H1 (cell line): ENCODE results near the gene RPTOR. TPM values are rescaled to one million over a fixed set of nuclear protein-coding genes. Genes with fewer than 3 reads are reported as not detected.

Experiments used
- CTCF ChIA-PET: fragments of 300-600 bp; sonication (Branson Sonifier 250); formaldehyde crosslinking; loops from one replicate; lab custom pipeline; 2021; ENCODE audit not compliant: partially characterized antibody; lab: Charles Lee
- POLR2A ChIA-PET: fragments of 300-600 bp; sonication (Branson Sonifier 250); formaldehyde crosslinking; loops from one replicate; lab custom pipeline; 2021; ENCODE audit warnings: inconsistent platforms; ENCODE audit not compliant: partially characterized antibody; lab: Charles Lee
- DNase-seq, 2 experiments: peaks; one replicate each; pipeline versions ENCODE4 v3.0.0 to v3.0.0-alpha.2; 2010 to 2022; ENCODE audit warnings: low spot score in 2 of 2, low read depth in 1 of 2, mixed read lengths in 1 of 2
- FAIRE-seq: peaks from 2 replicates; lab custom pipeline; 2011; peaks lifted over from hg19 to GRCh38; lab: Jason Lieb, UNC
- H2AFZ ChIP-seq: 2 replicates; pipeline ENCODE4 v1.8.1; 2012; ENCODE audit warnings: low read length, inconsistent platforms
- H2AK5ac ChIP-seq: 2 replicates; pipeline ENCODE4 v1.6.1; 2013; ENCODE audit warnings: low read depth, low read length
- H2BK120ac ChIP-seq: replicated peaks from 2 replicates; pipeline ENCODE3; 2013; ENCODE audit warnings: low read depth, low read length, inconsistent platforms
- H2BK12ac ChIP-seq: 2 replicates; pipeline ENCODE4 v1.6.1; 2013; ENCODE audit warnings: low read depth, low read length
- H2BK15ac ChIP-seq: 2 replicates; pipeline ENCODE4 v1.6.1; 2013; ENCODE audit warnings: low read length
- H2BK20ac ChIP-seq: 2 replicates; pipeline ENCODE4 v1.6.1; 2013; ENCODE audit warnings: low read length
- H2BK5ac ChIP-seq: 2 replicates; pipeline ENCODE4 v1.6.1; 2013; ENCODE audit warnings: low read depth, low read length
- H3K14ac ChIP-seq: 2 replicates; pipeline ENCODE4 v1.6.1; 2013; ENCODE audit warnings: inconsistent platforms; ENCODE audit not compliant: insufficient read length
- H3K18ac ChIP-seq: 2 replicates; pipeline ENCODE4 v1.6.1; 2013; ENCODE audit warnings: low read length; ENCODE audit errors: extremely low read depth
- H3K23ac ChIP-seq: 2 replicates; pipeline ENCODE4 v1.6.1; 2013; ENCODE audit warnings: inconsistent platforms; ENCODE audit not compliant: insufficient read length
- H3K23me2 ChIP-seq: 2 replicates; pipeline ENCODE4 v1.6.1; 2013; ENCODE audit warnings: low read depth, low read length
- H3K27ac ChIP-seq: 2 replicates; pipeline ENCODE4 v1.6.1; 2011; ENCODE audit warnings: low read depth, low read length, inconsistent platforms
- H3K27me3 ChIP-seq, 4 experiments: replicated peaks in 1 of 4; 1 replicate in 1 of 4; 2 replicates in 3 of 4; pipeline versions ENCODE4 v1.6.1 to v1.8.1; 2011 to 2013; ENCODE audit warnings: low read length in 3 of 4, mild to moderate bottlenecking in 3 of 4, inconsistent platforms in 2 of 4, mixed read lengths in 2 of 4, moderate library complexity in 1 of 4; ENCODE audit not compliant: control insufficient read depth in 3 of 4, insufficient read depth in 3 of 4; ENCODE audit errors: extremely low read depth in 1 of 4
- H3K36me3 ChIP-seq, 4 experiments: 2 replicates each; pipeline versions ENCODE4 v1.6.1 to v1.8.1; 2011 to 2013; ENCODE audit warnings: mild to moderate bottlenecking in 4 of 4, low read length in 3 of 4, moderate library complexity in 2 of 4, control low read depth in 1 of 4, inconsistent platforms in 1 of 4; ENCODE audit not compliant: insufficient read depth in 4 of 4, control insufficient read depth in 2 of 4
- H3K4ac ChIP-seq: replicated peaks from 2 replicates; pipeline ENCODE3; 2013; ENCODE audit warnings: low read length, low read depth, mixed read lengths, inconsistent platforms; ENCODE audit not compliant: insufficient read length
- H3K4me1 ChIP-seq, 4 experiments: replicated peaks in 1 of 4; 1 replicate in 1 of 4; 2 replicates in 3 of 4; pipeline versions ENCODE4 v1.6.1 to v1.8.1; 2011 to 2013; ENCODE audit warnings: low read length in 3 of 4, inconsistent platforms in 2 of 4, mixed read lengths in 1 of 4; ENCODE audit not compliant: insufficient read depth in 4 of 4, control insufficient read depth in 3 of 4
- H3K4me2 ChIP-seq, 2 experiments: 2 replicates each; pipeline versions ENCODE4 v1.6.1 to v1.8.1; 2011 to 2013; ENCODE audit warnings: low read depth in 2 of 2, low read length in 2 of 2, control low read depth in 1 of 2, inconsistent platforms in 1 of 2, mild to moderate bottlenecking in 1 of 2; ENCODE audit not compliant: insufficient read depth in 1 of 2
- H3K4me3 ChIP-seq, 4 experiments: fragments of 200-600, 300-600 bp in 1 of 4; sonication (generic), shearing (Covaris generic), sonication (Bioruptor Twin) in 1 of 4; 2 replicates each; pipeline versions ENCODE4 v1.5.1 to v1.8.1; 2011 to 2016; ENCODE audit warnings: low read length in 4 of 4, low read depth in 3 of 4, control low read depth in 2 of 4, inconsistent platforms in 2 of 4, mild to moderate bottlenecking in 2 of 4, mixed read lengths in 1 of 4, moderate library complexity in 1 of 4; ENCODE audit not compliant: insufficient read depth in 2 of 4; ENCODE audit errors: extremely low read depth in 1 of 4
- H3K56ac ChIP-seq: replicated peaks from 2 replicates; pipeline ENCODE3; 2013; ENCODE audit warnings: low read depth, mild to moderate bottlenecking, mixed read lengths, low read length, inconsistent platforms; ENCODE audit not compliant: insufficient read length
- H3K79me1 ChIP-seq: 2 replicates; pipeline ENCODE4 v1.6.1; 2013; ENCODE audit warnings: low read depth, low read length, control low read depth
- H3K79me2 ChIP-seq, 2 experiments: 2 replicates each; pipeline versions ENCODE4 v1.6.1 to v1.8.1; 2012 to 2013; ENCODE audit warnings: low read length in 2 of 2, mild to moderate bottlenecking in 2 of 2, inconsistent platforms in 1 of 2; ENCODE audit not compliant: insufficient read depth in 2 of 2, control insufficient read depth in 1 of 2
- H3K9ac ChIP-seq, 4 experiments: replicated peaks in 1 of 4; 1 replicate in 1 of 4; 2 replicates in 3 of 4; pipeline versions ENCODE4 v1.6.1 to v1.8.1; 2011 to 2013; ENCODE audit warnings: low read depth in 3 of 4, low read length in 3 of 4, control low read depth in 2 of 4, mild to moderate bottlenecking in 2 of 4, moderate library complexity in 2 of 4, inconsistent platforms in 1 of 4; ENCODE audit errors: extremely low read depth in 1 of 4
- H3K9me3 ChIP-seq, 2 experiments: 2 replicates each; pipeline versions ENCODE4 v1.6.1 to v1.8.1; 2012 to 2013; ENCODE audit warnings: mild to moderate bottlenecking in 2 of 2, moderate library complexity in 2 of 2, control low read depth in 1 of 2, inconsistent platforms in 1 of 2, low read depth in 1 of 2, low read length in 1 of 2, mixed read lengths in 1 of 2; ENCODE audit not compliant: insufficient read depth in 2 of 2
- H4K20me1 ChIP-seq, 2 experiments: replicated peaks in 1 of 2; 2 replicates each; pipeline versions ENCODE3 to v1.8.1; 2011 to 2013; ENCODE audit warnings: inconsistent platforms in 2 of 2, low read length in 2 of 2, mild to moderate bottlenecking in 1 of 2; ENCODE audit not compliant: insufficient read depth in 2 of 2, control insufficient read depth in 1 of 2
- H4K5ac ChIP-seq: 2 replicates; pipeline ENCODE4 v1.6.1; 2013; ENCODE audit warnings: low read length, low read depth, mixed read lengths, inconsistent platforms; ENCODE audit not compliant: insufficient read length
- H4K8ac ChIP-seq: 2 replicates; pipeline ENCODE4 v1.8.0; 2013; ENCODE audit warnings: mild to moderate bottlenecking, moderate library complexity, low read length, inconsistent platforms; ENCODE audit not compliant: insufficient read depth; ENCODE audit errors: extremely low read depth
- H4K91ac ChIP-seq: replicated peaks from 2 replicates; pipeline ENCODE3; 2013; ENCODE audit warnings: low read length, mixed read lengths, inconsistent platforms; ENCODE audit not compliant: insufficient read length
- BCL11A ChIP-seq, 2 experiments: IDR thresholded peaks; one replicate each; pipeline ENCODE4 v1.6.1; 2011; ENCODE audit warnings: low read depth in 2 of 2, low read length in 2 of 2, mild to moderate bottlenecking in 2 of 2
- FOSL1 ChIP-seq: IDR thresholded peaks from 2 replicates; pipeline ENCODE4 v1.6.1; 2011; ENCODE audit warnings: mild to moderate bottlenecking, low read depth, low read length, moderate library complexity; ENCODE audit not compliant: insufficient read depth
- HDAC6 ChIP-seq: IDR thresholded peaks from one replicate; pipeline ENCODE4 v1.7.1; 2012; ENCODE audit warnings: low read depth, mild to moderate bottlenecking, inconsistent platforms, low read length, moderate library complexity
- MAFK ChIP-seq: IDR thresholded peaks from 2 replicates; pipeline ENCODE4 v1.6.1; 2012; ENCODE audit warnings: low read depth, mild to moderate bottlenecking, improper control_type of control experiment, low read length
- POLR2AphosphoS5 ChIP-seq: IDR thresholded peaks from 2 replicates; pipeline ENCODE4 v1.6.1; 2011; ENCODE audit warnings: low read depth, low read length
- RBBP5 ChIP-seq: IDR thresholded peaks from 2 replicates; pipeline ENCODE4 v1.7.1; 2012; ENCODE audit warnings: low read depth, mild to moderate bottlenecking, inconsistent platforms, low read length, moderate library complexity, borderline replicate concordance
- RFX5 ChIP-seq: IDR thresholded peaks from 2 replicates; pipeline ENCODE4 v1.6.1; 2011; ENCODE audit warnings: low read depth, low read length, improper control_type of control experiment, borderline replicate concordance
- TAF1 ChIP-seq: IDR thresholded peaks from 2 replicates; pipeline ENCODE4 v1.6.1; 2011; ENCODE audit warnings: mild to moderate bottlenecking, low read depth, low read length
- TCF12 ChIP-seq: IDR thresholded peaks from 2 replicates; pipeline ENCODE4 v1.6.1; 2011; ENCODE audit warnings: low read depth, mild to moderate bottlenecking, low read length
- WGBS, 2 experiments: shearing (Covaris generic) in 1 of 2; methylation state at CpG; one replicate each; pipeline versions ENCODE4 v1.1.6 to v1.1.7; 2013 to 2015; ENCODE audit warnings: low lambda C conversion rate in 2 of 2, mixed read lengths in 2 of 2, inconsistent platforms in 1 of 2, low coverage in 1 of 2, missing lambda C conversion rate in 1 of 2; ENCODE audit not compliant: insufficient replicate concordance in 2 of 2, insufficient coverage in 1 of 2, insufficient read length in 1 of 2; ENCODE audit errors: extremely low coverage in 1 of 2, missing lambda C conversion rate in 1 of 2; 5-methylcytosine and 5-hydroxymethylcytosine counted together
- polyA plus RNA-seq, 7 experiments: library from polyadenylated mRNA; depleted of rRNA in 3 of 7; stranded (reverse) in 5 of 7; unstranded in 2 of 7; fragments of >200 nt in 5 of 7; fragments of 200-250 nt in 2 of 7; gene quantifications; 1 replicate in 5 of 7; 2 replicates in 1 of 7; 4 replicates in 1 of 7; pipeline versions ENCODE4 v1.2.1 to v1.2.3, GENCODE V29; 2011 to 2013; ENCODE audit warnings: missing spikeins in 2 of 7, mixed read lengths in 2 of 7
- total RNA-seq: library from RNA; stranded (reverse); fragmentation: NEBNext Ultra II Directional; extraction: Animal tissue kit (Norgen Biotek cat#: 25700); gene quantifications from 2 replicates; pipeline ENCODE4 v1.2.1, GENCODE V29; 2021

The RPTOR gene
- total and polyA plus RNA-seq, 2 of the 8 experiments (the other 6 are each of a cell fraction or from before 2014, with no cell fraction given) = 6.9 to 28.7 TPM

- H2BK5ac ChIP-seq = no peak overlapping the region
- H2BK15ac ChIP-seq = no peak overlapping the region
- no peak overlapping the region for H3K23ac ChIP-seq
- no peak overlapping the region for H3K9ac ChIP-seq
- H3K27me3 ChIP-seq = no peaks in the 10 kb centered on the region
- no peaks in the 10 kb centered on the region for H3K36me3 ChIP-seq
- H2AFZ ChIP-seq = no peak overlapping the region
- TF ChIP-seq TCF12 (no peak), MAFK (no peak), FOSL1 (no peak), RBBP5 (no peak), TAF1 (no peak), POLR2AphosphoS5 (no peak), BCL11A (IDR thresholded peaks at IDR 0.05; ENCODE audit: low read depth in 2 of 2, low read length in 2 of 2) (no peak), HDAC6 (no peak), RFX5 (no peak)
- ChIA-PET POLR2A (no interaction called here), CTCF (interaction anchor here (1.1 to 1.6 kb wide), 4 partner anchors 18 to 229 kb away, joined by 3 read pairs; no protein-coding TSS in a partner anchor)
- no peak for DNase-seq
- H3K27ac ChIP-seq = no peak overlapping the region
- H4K5ac ChIP-seq = no peak overlapping the region
- no peaks in the 10 kb centered on the region; the same call in 1 of the 2 replicates for H3K23me2 ChIP-seq
- H3K4me3 ChIP-seq = no peak overlapping the region
- 88% methylated on average over 8 of the region's 8 CpGs; no CpG with 5 or more reads in 1 of the 2 experiments for WGBS, 2 experiments
- no peak overlapping the region for H4K91ac ChIP-seq
- no peak overlapping the region for H3K4me2 ChIP-seq
- no peak overlapping the region for H3K14ac ChIP-seq
- 0 out of 4 replicates have a peak, but pooled peaks cover 0 to 2% of the 10 kb centered on the region in 2 experiments for H3K9me3 ChIP-seq
- no peak overlapping the region for H3K56ac ChIP-seq
- H2AK5ac ChIP-seq = no peak overlapping the region
- peaks cover 0 to 9% of the 10 kb centered on the region in 2 experiments for H4K20me1 ChIP-seq
- H2BK12ac ChIP-seq = no peak overlapping the region
- H4K8ac ChIP-seq = no peak overlapping the region
- H3K79me2 ChIP-seq = peaks cover 0 to 41% of the 10 kb centered on the region in 2 experiments; a peak in 2 of 4 replicates
- H3K79me1 ChIP-seq = peaks cover 13% of the 10 kb centered on the region; the same call in 1 of the 2 replicates
- H2BK120ac ChIP-seq = no peak overlapping the region
- peaks cover 0 to 6% (median 0%) of the 10 kb centered on the region in 4 experiments; a peak in 2 of 7 replicates for H3K4me1 ChIP-seq
- H2BK20ac ChIP-seq = no peak overlapping the region
- H3K4ac ChIP-seq = no peak overlapping the region
- H3K18ac ChIP-seq = no peak overlapping the region
- no peak for FAIRE-seq
Measured at GRCh38 chr17:80656590-80656989, 112.0 kb downstream of the RPTOR start.
